GM18951 (cell line): ENCODE measurements around the gene ZNF521.

ENCODE experiments used
- POLR2A ChIP-seq: IDR thresholded peaks from 4 replicates; pipeline ENCODE4 v1.6.1; 2011; ENCODE audit warnings: mild to moderate bottlenecking; ENCODE audit not compliant: insufficient read length, insufficient read depth; ENCODE audit errors: extremely low read depth
- in situ Hi-C: fragments of 300-500 bp; cut with MboI; formaldehyde crosslinking; loops from one replicate; pipeline ENCODE4 v1.12.0; 2022; ENCODE audit warnings: low sequenced_read_pairs, mixed read lengths, inconsistent platforms; ENCODE audit not compliant: unreplicated experiment

The ZNF521 gene

GRCh38 chr18:25326361-25326952, 25.5 kb downstream of the ZNF521 start:
- in situ Hi-C loops = no loop called here
- no peak for TF ChIP-seq POLR2A

- TF ChIP-seq POLR2A = no peak
- in situ Hi-C loops = no loop called here
Measured at GRCh38 chr18:25322806-25323205, 29.2 kb downstream of the ZNF521 start.

- in situ Hi-C loops = no loop called here
- no peak for TF ChIP-seq POLR2A
Measured at GRCh38 chr18:25316381-25317018, 35.5 kb downstream of the ZNF521 start.

GRCh38 chr18:25314838-25315190, 37.2 kb downstream of the ZNF521 start:
- TF ChIP-seq POLR2A = no peak
- in situ Hi-C loops = no loop called here

- in situ Hi-C loops = no loop called here
Measured at GRCh38 chr18:25314151-25314837, 37.7 kb downstream of the ZNF521 start.

GRCh38 chr18:25313268-25313667, 38.7 kb downstream of the ZNF521 start:
- in situ Hi-C loops = no loop called here
- no peak for TF ChIP-seq POLR2A

More at GRCh38 chr18:25314151-25314837, 37.7 kb downstream of the ZNF521 start:
- TF ChIP-seq POLR2A = no peak

GRCh38 chr18:25310045-25310444, 41.9 kb downstream of the ZNF521 start:
- no peak for TF ChIP-seq POLR2A
- in situ Hi-C loops = no loop called here

- in situ Hi-C loops = no loop called here
- no peak for TF ChIP-seq POLR2A
Measured at GRCh38 chr18:25308381-25308780, 43.6 kb downstream of the ZNF521 start.

GRCh38 chr18:25307192-25307591, 44.8 kb downstream of the ZNF521 start:
- in situ Hi-C loops = no loop called here
- no peak for TF ChIP-seq POLR2A

GRCh38 chr18:25306671-25307070, 45.3 kb downstream of the ZNF521 start:
- in situ Hi-C loops = no loop called here
- no peak for TF ChIP-seq POLR2A

GRCh38 chr18:25305584-25305983, 46.4 kb downstream of the ZNF521 start:
- in situ Hi-C loops = no loop called here
- TF ChIP-seq POLR2A = no peak

- no peak for TF ChIP-seq POLR2A
- in situ Hi-C loops = no loop called here
Measured at GRCh38 chr18:25300492-25300891, 51.5 kb downstream of the ZNF521 start.

GRCh38 chr18:25299426-25300300, 52.3 kb downstream of the ZNF521 start:
- in situ Hi-C loops = no loop called here
- TF ChIP-seq POLR2A = no peak
